ENCODE results near the gene ZNF716.

GRCh38 chr7:57437581-57437980 is 12.4 kb upstream of the ZNF716 start:
- TF ChIP-seq CTCF (IDR thresholded peaks at IDR 0.05) = no peak
- no peak for TF ChIP-seq POLR2A (IDR thresholded peaks at IDR 0.05)

Measured in heart left ventricle (tissue), 13 donors.